ENCODE measurements around the gene GNL3.
"Not testable (repeated sequence)": the region's sequence is repeated elsewhere in the genome, so short reads cannot be mapped to it uniquely, and the experiment has no call there.

GNL3 gene, protein sequence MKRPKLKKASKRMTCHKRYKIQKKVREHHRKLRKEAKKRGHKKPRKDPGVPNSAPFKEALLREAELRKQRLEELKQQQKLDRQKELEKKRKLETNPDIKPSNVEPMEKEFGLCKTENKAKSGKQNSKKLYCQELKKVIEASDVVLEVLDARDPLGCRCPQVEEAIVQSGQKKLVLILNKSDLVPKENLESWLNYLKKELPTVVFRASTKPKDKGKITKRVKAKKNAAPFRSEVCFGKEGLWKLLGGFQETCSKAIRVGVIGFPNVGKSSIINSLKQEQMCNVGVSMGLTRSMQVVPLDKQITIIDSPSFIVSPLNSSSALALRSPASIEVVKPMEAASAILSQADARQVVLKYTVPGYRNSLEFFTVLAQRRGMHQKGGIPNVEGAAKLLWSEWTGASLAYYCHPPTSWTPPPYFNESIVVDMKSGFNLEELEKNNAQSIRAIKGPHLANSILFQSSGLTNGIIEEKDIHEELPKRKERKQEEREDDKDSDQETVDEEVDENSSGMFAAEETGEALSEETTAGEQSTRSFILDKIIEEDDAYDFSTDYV

DNA sequence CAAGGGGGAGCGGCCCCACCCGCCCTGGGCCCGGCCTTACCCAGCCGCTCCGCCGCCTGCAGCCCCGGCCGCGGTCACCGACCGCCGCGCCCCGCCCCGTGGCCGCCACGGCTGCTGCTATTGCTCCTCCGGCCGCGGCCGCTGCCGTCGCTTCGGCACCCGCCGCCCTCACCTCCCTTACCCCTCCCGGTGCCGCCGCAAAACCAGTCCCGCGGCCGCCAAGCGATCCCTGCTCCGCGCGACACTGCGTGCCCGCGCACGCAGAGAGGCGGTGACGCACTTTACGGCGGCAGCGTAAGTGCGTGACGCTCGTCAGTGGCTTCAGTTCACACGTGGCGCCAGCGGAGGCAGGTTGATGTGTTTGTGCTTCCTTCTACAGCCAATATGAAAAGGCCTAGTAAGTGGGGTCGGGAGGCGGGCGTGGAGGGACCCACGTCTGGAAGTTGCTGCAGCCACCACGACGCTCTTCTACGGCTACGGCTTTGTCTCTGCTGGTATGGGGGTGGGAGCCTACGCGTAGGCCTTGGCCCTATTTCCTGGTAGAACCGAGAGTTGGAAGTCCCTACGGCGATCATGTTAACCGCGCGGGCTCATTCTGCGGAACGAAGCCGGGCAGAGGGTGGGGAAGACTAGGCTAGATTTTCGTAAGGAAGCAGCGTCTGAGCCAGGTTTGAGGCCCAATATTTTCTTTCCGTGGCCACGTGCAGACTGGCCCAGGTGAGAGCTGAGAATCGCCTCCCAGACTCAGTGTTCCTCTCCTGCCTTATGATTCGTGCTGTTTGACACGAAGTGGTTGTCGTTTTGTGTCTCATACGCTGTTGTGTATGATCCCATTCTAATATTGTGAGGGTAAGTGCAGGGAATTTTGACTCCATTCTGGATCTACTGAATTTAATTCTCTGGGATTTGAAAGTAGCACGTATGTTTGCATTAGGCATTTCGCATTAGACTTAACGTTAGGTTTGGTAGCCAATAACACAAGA, at the start of gene GNL3, which contains the start of gene PBRM1:
Gene GNL3, plus strand, starts transcription at position 324 of the 983 bp plus-strand sequence. Its CDS starts 61 bp downstream, at position 385.
Gene PBRM1, minus strand, starts transcription at position 205 of the 983 bp plus-strand sequence.
- DNase-seq (ENCODE audit: low read depth) = peak; percentile 90

DNA sequence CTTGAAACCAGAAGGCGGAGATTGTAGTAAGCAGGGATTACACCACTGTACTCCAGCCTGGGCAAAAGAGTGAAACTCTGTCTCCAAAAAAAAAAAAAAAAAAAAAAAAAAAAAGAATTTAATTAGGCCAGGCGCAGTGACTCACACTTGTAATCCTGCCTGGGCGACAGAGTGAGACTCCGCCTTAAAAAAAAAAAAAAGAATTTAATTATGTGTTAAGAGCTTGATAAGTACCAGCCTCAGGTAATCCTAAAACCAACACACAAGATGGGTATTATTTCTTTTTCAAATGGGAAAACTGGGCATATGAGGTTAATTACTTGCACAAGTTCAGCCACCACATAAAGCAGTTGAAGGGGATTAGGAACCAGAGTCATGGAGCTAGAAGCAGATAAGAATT, 49.2 kb upstream of the GNL3 start:
- DNase-seq (ENCODE audit: low read depth) = no peak

DNA sequence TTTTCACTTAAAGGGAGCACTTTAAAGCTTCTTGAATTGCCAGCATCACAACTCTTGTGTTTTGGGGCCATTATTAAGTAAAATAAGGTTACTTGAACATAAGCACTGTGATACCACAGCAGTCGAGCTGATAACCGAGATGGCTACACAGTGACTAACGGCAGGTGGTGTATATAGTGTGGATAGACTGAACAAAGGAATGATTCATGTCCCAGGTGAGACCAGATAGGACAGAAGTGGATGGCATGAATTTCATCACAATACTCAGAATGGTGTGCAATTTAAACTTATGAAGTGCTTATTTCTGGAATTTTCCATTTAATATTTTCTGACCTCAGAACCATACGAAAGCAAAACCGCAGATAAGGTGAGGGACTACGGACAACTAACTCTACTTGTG, 40.3 kb upstream of the GNL3 start:
- DNase-seq (ENCODE audit: low read depth) = no peak

DNA sequence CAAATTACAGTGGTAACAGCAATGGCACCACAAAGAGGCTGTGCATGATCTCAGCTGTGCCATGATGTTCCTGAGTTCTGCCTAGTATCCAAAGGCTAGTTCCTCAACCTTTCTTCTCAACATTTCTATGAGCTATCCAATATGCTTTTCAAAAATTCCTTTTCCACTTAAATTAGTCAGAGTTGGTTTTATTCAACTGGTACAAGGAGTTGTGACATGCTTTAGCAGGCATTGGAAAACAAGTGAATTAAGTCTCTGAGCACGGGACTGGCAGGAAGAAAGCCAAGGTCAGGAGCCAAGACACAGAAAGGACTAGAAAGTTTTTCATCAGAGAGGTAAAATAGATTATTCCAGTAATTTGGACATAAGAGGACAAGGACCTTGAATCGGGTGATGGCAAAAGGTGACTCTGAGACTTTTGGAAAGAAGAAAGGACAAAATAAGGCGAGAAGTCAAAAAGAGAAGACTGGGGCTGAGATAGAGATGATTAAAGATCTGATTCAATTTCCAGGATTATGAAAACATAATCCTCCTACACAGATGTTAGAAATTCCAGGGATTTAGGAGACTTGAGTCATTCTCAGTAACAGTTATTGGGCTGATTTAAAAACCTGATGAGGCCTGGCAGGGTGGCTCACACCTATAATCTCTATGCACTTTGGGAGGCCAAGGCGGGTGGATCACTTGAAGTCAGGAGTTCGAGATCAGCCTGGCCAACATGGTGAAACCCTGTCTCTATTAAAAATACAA, 36.2 kb upstream of the GNL3 start:
- no peak for DNase-seq (ENCODE audit: low read depth)

DNA sequence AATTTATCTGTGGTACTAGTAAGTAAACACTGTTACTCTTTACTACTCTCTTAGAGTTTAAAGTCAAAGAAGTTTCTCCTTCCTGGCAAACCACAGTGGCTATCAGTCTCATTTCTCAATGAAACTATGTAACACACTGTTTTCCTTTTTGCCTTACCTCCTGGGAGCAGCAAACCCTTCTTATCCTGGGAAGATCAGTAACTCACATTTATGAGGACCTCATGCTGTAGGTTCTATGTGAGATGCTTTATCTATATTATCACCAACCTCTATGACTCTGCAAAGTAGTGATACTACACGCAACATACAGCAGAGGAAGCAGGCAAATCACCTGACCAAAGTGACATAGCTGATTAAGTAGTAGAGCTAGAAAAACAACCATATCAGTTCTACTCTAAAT, 35.4 kb upstream of the GNL3 start:
- no peak for DNase-seq (ENCODE audit: low read depth)

DNA sequence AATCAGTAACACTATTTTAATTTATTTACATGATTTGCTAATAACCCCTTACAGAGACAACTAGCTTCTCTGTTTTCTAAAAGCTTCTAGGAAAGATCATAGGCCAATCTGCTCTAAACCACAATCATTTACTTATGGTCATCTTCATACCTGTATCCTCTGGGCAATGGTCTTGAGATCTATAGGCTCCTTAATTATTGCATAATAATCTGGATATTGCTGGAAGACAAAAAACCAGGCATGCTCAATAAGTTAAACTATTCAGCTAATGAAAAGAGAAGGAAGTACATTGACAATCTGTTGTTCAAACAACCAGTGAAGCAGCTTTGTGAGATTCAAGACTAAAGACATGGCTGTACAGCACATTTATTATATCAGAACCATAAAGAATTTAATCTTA, 34.2 kb upstream of the GNL3 start:
- no peak for DNase-seq (ENCODE audit: low read depth)

DNA sequence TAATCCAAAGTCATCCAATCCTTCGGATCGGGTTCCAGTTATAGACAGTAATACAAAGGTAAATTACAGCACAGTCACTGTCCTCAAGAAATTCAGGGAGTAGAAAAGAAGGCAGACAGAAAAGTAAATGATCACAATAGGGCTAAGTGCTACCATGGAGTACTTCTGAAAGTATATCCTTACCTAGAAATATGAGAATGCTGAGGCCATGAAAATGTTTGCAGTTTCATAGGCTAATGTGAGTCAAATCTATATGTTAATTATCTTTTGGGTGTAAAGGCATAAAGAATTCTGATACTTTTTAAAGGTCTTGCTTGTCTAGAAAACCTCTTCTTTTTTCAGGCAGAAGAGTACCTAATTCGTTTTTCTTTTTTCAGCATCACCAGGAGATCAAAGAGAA, 29.9 kb upstream of the GNL3 start:
- no peak for DNase-seq (ENCODE audit: low read depth)

DNA sequence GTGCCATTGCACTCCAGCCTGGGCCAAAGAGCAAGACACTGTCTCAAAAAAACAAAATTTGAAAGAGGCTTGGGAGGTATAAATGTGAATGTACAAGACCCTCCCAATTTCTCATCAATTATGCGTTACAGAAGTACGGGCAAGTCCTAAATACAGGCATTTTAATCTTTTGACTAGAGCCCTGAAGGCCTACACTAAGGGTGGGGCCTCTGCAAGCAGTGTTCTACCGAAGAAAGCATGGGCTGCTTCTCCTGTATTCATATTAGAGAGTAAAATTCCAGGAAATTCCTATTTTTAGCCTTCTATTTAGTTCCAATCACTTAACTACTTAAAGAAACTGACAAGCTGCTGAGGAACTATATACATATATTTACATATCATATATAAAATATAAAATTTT, 25.8 kb upstream of the GNL3 start:
- DNase-seq (ENCODE audit: low read depth) = no peak

DNA sequence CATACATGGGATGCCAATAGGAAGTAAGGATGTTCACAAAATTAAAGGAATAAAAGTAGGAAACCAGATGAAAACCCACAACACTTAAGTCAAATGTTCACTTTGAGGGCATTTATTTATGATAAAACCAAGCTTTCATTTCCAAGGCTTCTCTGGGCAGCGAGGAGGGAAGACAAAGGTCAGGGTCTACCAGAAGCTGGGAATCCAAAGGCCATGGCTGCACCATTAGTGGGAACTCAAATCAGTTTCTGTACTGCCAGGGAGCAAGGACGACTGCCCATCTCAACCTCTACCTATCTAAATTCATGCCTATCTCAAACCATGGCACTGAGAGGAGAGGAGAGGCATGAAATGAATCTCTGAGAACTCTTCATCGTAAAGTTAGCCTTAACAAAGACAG, 22.7 kb upstream of the GNL3 start:
- DNase-seq (ENCODE audit: low read depth) = no peak

DNA sequence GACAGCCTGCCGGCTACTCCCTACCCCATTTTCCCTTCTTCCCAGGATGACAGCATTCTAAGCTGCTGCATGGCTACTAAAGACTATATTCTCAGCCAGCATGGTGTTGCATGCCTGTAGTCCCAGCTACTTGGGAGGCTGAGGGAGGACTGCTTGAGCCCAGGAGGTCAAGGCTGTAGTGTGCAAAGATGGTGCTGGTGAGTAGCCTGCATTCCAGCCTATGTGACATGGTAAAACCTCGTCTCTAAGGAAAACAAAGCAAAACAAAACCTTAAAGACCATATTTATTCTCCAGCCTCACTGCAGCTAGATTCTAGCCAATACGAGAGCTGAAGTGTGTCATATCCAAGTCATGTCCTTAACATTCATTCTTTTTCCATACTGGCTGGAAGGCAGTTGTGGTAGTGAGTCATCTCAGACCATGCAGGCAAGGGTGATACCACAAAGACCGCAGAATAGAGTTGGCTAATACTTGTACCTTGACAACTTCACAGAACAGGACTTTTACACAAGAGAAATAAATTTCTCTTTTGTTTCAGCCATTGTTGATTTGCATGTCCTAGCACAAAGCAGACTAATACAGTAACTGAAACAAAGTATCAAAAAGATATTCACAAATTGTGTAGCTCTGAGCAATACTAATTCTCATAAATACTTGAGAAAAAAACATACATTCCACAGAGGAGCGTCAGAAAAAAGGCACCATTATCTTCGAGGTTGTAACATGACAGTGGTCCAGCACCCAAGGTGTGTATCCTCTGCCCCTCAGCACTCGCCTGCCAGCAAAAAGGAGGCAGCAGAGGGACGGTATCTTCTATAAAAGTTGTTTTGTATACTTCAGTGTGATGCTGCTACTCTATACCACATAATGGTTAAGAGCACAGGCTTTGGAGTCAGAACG, 15.0 kb upstream of the GNL3 start:
- DNase-seq (ENCODE audit: low read depth) = peak; percentile 99

DNA sequence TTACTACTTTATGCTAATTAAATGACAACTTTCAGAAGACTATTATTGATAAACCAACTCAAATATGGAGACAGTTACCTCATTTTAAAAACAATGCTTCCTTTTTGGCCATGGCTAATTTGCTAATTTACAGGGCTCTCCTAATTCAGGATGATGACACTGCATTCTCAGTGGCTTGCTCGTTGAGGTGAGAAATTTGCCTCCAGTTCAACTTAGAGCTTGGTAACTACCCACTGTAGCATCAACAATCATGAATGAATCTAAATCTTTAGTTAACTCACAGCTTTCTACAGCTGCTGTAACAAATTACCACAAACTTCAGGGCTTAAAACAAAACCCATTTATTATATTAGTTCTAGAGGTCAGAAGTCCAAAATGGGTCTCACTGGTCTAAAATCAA, 14.2 kb upstream of the GNL3 start:
- no peak for DNase-seq (ENCODE audit: low read depth)

DNA sequence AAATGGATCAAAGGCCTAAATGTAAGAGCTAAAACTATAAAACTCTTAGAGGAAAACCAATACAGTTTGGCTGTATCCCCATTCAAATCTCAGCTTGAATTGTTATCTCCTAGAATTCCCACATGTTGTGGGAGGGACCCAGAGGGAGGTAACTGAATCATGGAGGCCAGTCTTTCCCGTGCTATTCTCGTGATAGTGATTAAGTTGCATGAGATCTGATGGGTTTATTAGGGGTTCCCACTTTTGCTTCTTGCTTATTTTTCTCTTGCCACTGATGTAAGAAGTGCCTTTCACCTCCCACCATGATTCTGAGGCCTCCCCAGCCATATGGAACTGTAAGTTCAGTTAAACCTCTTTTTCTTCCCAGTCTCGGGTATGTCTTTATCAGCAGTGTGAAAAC, 9.6 kb upstream of the GNL3 start:
- DNase-seq (ENCODE audit: low read depth) = not testable (repeated sequence)

DNA sequence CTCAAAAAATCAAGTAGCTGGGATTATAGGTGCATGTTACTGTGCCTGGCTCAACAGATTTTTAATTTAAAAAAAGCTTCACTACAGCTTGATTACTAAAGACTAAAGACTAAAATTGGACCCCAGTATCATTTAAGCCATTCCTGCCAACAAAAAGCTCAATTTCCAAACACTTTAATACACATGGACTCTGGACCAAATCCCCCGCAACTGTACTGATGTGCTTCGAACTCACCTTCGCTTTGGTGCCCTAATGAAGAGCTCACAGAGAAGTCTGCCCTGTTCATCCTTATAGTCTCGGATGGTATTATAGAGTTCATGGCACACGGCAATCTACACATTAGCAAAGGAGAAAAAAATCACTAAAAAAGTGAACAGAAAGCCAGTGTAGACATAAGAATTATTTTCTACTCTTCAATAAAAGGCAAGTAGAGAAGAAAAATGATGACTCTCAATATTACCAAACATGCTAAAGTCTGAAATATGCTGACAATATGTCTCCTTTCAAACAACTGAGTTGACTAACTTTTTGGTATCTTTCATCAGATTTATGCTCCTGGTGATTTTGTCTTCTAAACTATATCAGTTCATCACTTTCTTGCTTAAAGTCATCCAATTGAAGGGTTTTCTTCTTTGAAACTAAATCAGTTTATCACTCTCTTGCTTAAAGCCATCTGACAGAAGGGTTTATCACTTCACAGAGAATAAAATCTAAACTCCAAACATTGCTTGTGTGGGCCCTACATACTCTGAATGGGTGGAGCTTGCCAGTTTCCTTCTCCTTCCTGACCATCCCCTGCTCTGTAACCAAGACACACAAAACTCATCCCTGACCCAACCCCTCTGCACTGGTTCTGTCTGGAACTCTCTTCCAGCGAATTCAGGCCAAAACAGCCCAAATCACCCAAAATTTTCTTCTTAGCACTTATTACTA, 7.3 kb upstream of the GNL3 start:
- DNase-seq (ENCODE audit: low read depth) = no peak

DNA sequence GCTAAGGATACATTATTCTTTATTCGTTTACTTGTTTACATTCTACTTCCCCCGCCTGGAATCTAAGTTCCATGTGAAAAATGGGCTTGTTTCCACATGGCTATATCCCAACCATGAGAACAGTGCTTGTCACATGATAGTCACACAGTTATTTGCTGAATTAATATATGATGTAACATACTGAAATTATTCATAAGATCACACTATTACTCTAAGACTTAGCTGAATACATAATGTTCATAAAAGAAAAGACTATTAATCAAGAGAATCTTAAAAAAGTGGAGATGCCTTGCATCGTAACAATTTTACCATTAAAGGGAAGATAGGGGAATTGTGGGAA, 6.7 kb upstream of the GNL3 start:
- peak; percentile 78 for DNase-seq (ENCODE audit: low read depth)

DNA sequence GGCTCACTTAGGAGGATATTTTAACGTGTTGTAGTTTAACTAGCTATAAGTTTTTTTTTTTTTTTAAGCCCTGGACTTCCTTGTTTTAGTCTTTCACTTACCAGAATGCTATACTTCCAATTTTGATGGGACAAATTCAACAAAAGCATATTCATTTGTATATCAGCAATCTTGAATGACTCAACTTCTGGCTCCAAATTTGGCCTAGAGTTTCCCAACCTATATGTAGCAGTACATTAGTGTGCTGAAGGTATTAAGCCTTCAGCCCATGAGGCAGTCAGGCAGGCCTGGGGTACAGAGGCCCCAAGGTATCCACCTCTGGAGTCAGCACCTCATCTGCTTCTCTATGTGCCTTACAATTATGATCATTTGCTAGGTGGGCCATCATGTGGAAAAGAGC, 6.0 kb upstream of the GNL3 start:
- no peak for DNase-seq (ENCODE audit: low read depth)

DNA sequence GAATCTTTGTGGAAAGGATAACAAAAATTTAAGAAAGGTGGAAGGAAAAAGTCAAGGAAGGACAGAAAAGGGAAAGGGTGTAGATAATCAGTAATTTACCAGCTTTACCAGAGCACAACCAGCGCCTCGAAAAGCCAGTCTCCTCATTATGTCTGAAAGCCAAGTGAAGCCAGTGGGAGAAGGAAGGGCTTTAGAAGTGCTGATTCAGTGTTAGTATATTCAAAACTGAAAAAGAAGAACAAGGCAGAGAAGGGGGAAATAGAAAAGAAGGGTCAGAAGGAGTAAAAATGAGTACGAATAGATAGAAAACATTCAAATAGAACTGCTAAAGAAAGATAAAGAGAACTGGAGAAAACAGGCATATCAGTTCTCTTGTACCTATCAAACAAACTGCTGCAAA, 4.2 kb upstream of the GNL3 start:
- no peak for DNase-seq (ENCODE audit: low read depth)

DNA sequence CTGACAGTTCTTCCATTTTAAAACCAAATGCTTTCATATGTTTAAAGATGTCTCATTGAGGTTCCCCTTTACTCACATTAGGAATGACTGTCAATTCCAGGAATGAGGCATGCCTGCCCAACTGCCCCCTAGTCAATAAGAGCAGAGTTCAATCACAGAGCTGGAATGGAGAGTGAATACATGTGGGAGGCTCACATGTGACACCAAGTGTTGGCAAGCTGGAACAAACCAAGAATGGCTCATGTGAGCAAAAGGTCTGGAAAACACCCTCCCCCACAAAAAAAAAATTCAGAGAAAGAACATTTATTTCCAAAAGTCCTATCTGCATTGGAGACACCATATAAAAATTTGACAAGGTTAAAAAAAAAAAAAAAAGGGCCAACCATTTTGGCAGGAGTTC, 3.8 kb upstream of the GNL3 start:
- DNase-seq (ENCODE audit: low read depth) = peak; percentile 81

DNA sequence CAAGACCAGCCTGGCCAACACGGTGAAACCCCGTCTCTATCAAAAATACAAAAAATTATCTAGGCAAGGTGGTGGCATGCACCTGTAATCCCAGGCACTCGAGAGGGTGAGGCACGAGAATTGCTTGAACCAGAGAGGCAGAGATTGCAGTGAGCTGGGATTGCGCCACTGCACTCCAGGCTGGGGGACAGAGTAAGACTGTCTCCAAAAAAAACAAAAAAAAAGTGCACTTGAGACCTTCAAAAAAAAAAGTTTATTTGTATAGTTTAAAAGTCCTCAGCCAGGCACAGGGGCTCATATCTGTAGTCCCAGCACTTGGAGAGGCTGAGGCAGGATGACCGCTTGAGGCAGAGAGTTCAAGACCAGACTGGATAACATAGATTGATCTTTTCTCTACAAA, 2.2 kb upstream of the GNL3 start:
- DNase-seq (ENCODE audit: low read depth) = no peak

DNA sequence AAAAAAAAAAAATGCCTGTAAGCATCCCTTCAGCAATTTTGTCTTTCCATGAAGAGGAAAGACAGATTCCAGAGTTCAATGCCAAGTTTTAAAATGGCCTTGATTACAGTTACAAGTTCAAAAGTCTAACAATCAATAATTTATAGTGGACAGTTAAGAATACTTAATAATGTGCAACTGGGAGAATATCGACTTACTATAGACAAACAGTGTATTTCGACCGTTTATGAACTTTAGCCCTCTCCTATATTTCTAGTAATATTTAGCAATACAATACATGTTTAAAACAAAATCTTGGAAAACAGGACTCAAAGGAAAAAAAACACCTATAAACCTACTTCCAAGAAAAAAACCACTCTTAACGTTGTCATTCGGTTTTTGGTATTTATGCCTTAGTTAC, 1.6 kb upstream of the GNL3 start:
- DNase-seq (ENCODE audit: low read depth) = no peak

DNA sequence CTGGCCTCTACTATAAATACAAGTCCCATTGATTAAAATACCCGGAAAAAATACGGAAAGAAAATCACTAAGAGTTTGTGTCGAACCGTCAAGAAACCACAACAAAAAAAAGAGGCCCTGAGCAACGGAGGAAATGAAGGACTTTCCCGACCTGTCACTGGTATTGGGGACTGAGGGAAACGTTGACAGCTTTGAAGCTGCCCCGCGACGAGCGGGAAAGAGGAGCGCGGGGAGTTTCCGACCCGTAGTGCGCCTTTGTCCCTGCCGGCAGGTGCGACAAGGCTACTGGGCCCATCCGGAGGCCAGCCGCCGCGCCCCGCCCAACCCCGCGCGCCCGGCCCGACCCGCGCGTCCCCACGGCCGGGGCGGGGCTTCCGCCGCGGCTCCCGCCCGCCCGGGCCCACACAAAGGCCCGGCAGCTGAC, 535 bp upstream of the GNL3 start:
- no peak for DNase-seq (ENCODE audit: low read depth)
